Right lobe of liver (tissue), 6 donors: ENCODE data around the gene EDC4. TPM values are rescaled to one million over a fixed set of nuclear protein-coding genes. Genes with fewer than 3 reads are reported as not detected.

Experiments used
- ATAC-seq, 4 donors: fragments of 200-7000 bp; cut with Tn5 transposase; one replicate each; pipeline ENCODE4 v1.9.1; 2020; ENCODE audit warnings: mild to moderate bottlenecking in 4 of 4, moderate library complexity in 4 of 4
- DNase-seq, 3 donors: peaks; one replicate each; pipeline ENCODE4 v3.0.0-alpha.2; 2020
- H3K27ac ChIP-seq, 3 donors: fragments of 200-600 bp; one replicate each; pipeline ENCODE4 v1.8.0; 2022
- H3K27me3 ChIP-seq, 2 donors: fragments of 200-600 bp; one replicate each; pipeline ENCODE4 v1.8.0; 2022
- H3K36me3 ChIP-seq, 4 donors: fragments of 200-600 bp; sonication (generic) in 1 of 4; one replicate each; pipeline versions ENCODE4 v1.5.1 to v1.8.0; 2017 to 2022; ENCODE audit warnings: control low read depth in 1 of 4
- H3K4me1 ChIP-seq, 4 donors: fragments of 200-600 bp; sonication (generic) in 1 of 4; one replicate each; pipeline versions ENCODE4 v1.5.1 to v1.8.0; 2017 to 2022; ENCODE audit warnings: control low read depth in 1 of 4
- H3K4me3 ChIP-seq, 3 donors: fragments of 200-600 bp; one replicate each; pipeline ENCODE4 v1.8.0; 2022
- H3K9me3 ChIP-seq, 4 donors: fragments of 200-600 bp; sonication (generic) in 1 of 4; one replicate each; pipeline versions ENCODE4 v1.5.1 to v1.8.0; 2017 to 2022; ENCODE audit warnings: control low read depth in 1 of 4
- CTCF ChIP-seq, 4 donors: fragments of 200-600 bp in 3 of 4; fragments of 450-650 bp in 1 of 4; IDR thresholded peaks; one replicate each; pipeline versions ENCODE4 v1.5.1 to v1.8.0; 2016 to 2022; ENCODE audit warnings: antibody characterized with exemption in 4 of 4, mild to moderate bottlenecking in 2 of 4
- POLR2A ChIP-seq: fragments of 450-650 bp; IDR thresholded peaks from one replicate; pipeline ENCODE4 v1.6.1; 2017; ENCODE audit warnings: antibody characterized with exemption, mild to moderate bottlenecking
- WGBS: methylation state at CpG from one replicate; pipeline ENCODE4 v1.1.6; 2018; ENCODE audit warnings: low coverage, low lambda C conversion rate; ENCODE audit not compliant: insufficient coverage; ENCODE audit errors: missing lambda C conversion rate; 5-methylcytosine and 5-hydroxymethylcytosine counted together
- intact Hi-C, 2 donors: fragments of 100-400 bp; cut with DNase I; formaldehyde crosslinking; loops; one replicate each; pipeline versions ENCODE4 v1.11.2 to v1.14.1; 2022
- total RNA-seq, 6 experiments: library from RNA; depleted of rRNA in 2 of 6; stranded (reverse); fragments of >200 nt in 2 of 6; fragmentation: NEBNext Ultra II Directional in 3 of 6; extraction: Animal tissue kit (Norgen Biotek cat#: 25700) in 3 of 6; gene quantifications; one replicate each; pipeline versions ENCODE4 v1.1.0 to v1.2.4, GENCODE V29; 2016 to 2023
- donor health status: DM: no; HTN: yes; CAD: no.
- donor health status: DM: no; HTN: no; CAD: no.
- donor health status: DM: no; HTN: no; CAD: no.
- donor health status: DM: no; HTN: yes; CAD: no.
- donor health status: DM: no; HTN: yes; CAD: no.

EDC4 gene
- total RNA-seq, 6 experiments from 2014 or later = 16.2 to 25.4 (median 19.5) TPM

- Histone ChIP-seq H3K27ac (no peak overlapping the region), H3K4me1 (peaks cover 0 to 24% (median 17%) of the 10 kb centered on the region in 4 donors), H3K27me3 (no peaks in the 10 kb centered on the region), H3K9me3 (no peaks in the 10 kb centered on the region), H3K36me3 (no peaks in the 10 kb centered on the region), H3K4me3 (no peak overlapping the region)
- no peak for ATAC-seq
- 63% methylated on average over 2 of the region's 10 CpGs for WGBS
- intact Hi-C loops = no loop called here
- TF ChIP-seq CTCF (IDR thresholded peaks at IDR 0.05) = no peak
- TF ChIP-seq POLR2A = no peak
- no peak for DNase-seq
These were observed 17.1 kb upstream of the EDC4 start for GRCh38 chr16:67855789-67856188.

GRCh38 chr16:67856927-67857546, 15.8 kb upstream of the EDC4 start:
- Histone ChIP-seq H3K27me3 (no peaks in the 10 kb centered on the region), H3K4me3 (no peak overlapping the region), H3K9me3 (no peaks in the 10 kb centered on the region), H3K36me3 (no peaks in the 10 kb centered on the region), H3K27ac (peak overlapping the region in 1 of 3 donors; percentile 16), H3K4me1 (peaks cover 0 to 24% (median 17%) of the 10 kb centered on the region in 4 donors)
- WGBS = 89% methylated on average over 3 of the region's 5 CpGs
- DNase-seq = no peak
- TF ChIP-seq CTCF (IDR thresholded peaks at IDR 0.05) = no peak
- TF ChIP-seq POLR2A = no peak
- ATAC-seq = no peak
- intact Hi-C loops = no loop called here

GRCh38 chr16:67857547-67858233, 15.2 kb upstream of the EDC4 start:
- Histone ChIP-seq H3K36me3 (no peaks in the 10 kb centered on the region), H3K4me1 (peaks cover 0 to 24% (median 17%) of the 10 kb centered on the region in 4 donors), H3K9me3 (no peaks in the 10 kb centered on the region), H3K27me3 (no peaks in the 10 kb centered on the region), H3K27ac (peak overlapping the region; percentile 20 to 53 (median 44)), H3K4me3 (no peak overlapping the region)
- intact Hi-C loops = no loop called here
- ATAC-seq = peak; percentile 95 to 96 (median 96)
- DNase-seq = peak; percentile 77 to 90 (median 86)
- TF ChIP-seq CTCF (IDR thresholded peaks at IDR 0.05) (no peak), POLR2A (no peak)
- WGBS = 23% methylated on average over 3 of the region's 3 CpGs

- no peak for DNase-seq
- H3K27ac ChIP-seq = peak overlapping the region; percentile 20 to 53 (median 44)
- no peaks in the 10 kb centered on the region for H3K9me3 ChIP-seq
- 35% methylated on average over 3 of the region's 4 CpGs for WGBS
- H3K4me3 ChIP-seq = no peak overlapping the region
- no peak for ATAC-seq
- H3K4me1 ChIP-seq = peaks cover 0 to 24% (median 17%) of the 10 kb centered on the region in 4 donors
- TF ChIP-seq CTCF (IDR thresholded peaks at IDR 0.05) = no peak
- TF ChIP-seq POLR2A = no peak
- intact Hi-C loops = no loop called here
- H3K27me3 ChIP-seq = no peaks in the 10 kb centered on the region
- H3K36me3 ChIP-seq = no peaks in the 10 kb centered on the region
These were observed 14.4 kb upstream of the EDC4 start for GRCh38 chr16:67858500-67858899.
